Renal cortex interstitium (tissue), 11 donors: ENCODE measurements around the gene DOK4. TPM values are rescaled to one million over a fixed set of nuclear protein-coding genes. Genes with fewer than 3 reads are reported as not detected.

Source experiments
- DNase-seq, 11 donors: peaks; one replicate each; pipeline ENCODE4 v3.0.0-alpha.2; 2013; ENCODE audit warnings: low read depth in 9 of 11, low spot score in 4 of 11; ENCODE audit errors: extremely low read depth in 1 of 11
- polyA plus RNA-seq, 3 donors: library from polyadenylated mRNA; unstranded; fragments of 120-200 nt; gene quantifications; one replicate each; pipeline ENCODE4 v1.2.1, GENCODE V29; 2013; ENCODE audit not compliant: insufficient read length in 3 of 3

DOK4 gene
- polyA plus RNA-seq, 3 donors, result 26.2 to 36.8 (median 36.6) TPM

GRCh38 chr16:57483725-57484514, 2.4 kb downstream of the DOK4 start:
- DNase-seq, result no peak

DNA sequence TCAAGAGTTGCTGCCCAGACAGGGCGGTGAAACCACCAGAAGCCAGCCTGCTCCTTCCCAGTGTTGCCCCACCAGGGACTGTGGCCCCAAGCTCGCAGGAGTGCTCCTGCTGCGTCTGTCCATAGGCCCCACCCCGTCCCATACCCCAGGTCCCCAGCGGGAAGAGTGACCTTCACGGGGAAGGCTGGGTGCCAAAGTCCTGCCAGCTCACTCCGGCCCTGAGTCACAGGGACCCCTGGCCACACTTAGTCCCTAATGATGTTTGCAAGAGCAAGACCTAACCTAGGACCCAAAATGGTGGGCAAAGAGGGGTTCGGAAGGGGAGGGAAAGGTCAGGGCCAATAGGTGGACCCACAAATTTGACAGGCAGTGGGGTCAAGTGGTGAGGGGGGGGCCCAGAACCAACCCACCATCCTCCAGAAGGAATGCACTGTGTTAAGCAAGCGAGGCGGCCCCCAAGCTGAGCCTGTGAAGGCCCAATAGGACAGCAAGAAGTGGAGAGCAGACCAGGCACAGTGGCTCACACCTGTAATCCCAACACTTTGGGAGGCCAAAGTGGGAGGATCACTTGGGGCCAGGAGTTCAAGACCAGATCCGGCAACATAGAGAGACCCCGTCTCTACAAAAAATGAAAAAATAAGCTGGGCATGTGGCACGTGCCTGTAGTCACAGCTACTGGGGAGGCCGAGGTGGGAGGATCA, 3.3 kb downstream of the DOK4 start:
- DNase-seq, result no peak

- DNase-seq, result no peak
Observed at GRCh38 chr16:57481421-57481820, 4.9 kb downstream of the DOK4 start.

DNA sequence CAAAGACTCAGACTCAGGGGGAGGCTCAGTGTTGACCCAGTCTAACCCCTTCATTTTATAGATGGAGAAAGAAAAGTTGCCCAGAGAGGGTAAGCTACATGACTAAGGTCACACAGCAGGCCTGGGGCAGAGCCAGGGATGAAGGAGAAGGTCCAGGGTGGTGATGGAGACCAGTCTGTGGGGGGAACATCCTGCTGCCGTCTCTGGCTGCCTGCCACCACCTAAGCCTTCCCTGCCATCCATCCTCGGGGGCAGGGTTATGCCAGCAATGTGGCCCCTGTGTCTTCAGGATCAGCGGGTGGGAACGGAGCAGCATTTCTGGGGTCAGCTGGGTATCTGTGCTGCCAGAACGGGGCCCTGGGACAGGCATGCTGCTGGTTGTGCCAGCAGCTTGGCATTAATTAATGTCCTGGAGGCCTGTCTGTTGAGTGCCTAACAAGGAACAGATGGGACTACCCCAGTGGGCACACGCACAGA, 5.5 kb downstream of the DOK4 start:
- no peak for DNase-seq

DNA sequence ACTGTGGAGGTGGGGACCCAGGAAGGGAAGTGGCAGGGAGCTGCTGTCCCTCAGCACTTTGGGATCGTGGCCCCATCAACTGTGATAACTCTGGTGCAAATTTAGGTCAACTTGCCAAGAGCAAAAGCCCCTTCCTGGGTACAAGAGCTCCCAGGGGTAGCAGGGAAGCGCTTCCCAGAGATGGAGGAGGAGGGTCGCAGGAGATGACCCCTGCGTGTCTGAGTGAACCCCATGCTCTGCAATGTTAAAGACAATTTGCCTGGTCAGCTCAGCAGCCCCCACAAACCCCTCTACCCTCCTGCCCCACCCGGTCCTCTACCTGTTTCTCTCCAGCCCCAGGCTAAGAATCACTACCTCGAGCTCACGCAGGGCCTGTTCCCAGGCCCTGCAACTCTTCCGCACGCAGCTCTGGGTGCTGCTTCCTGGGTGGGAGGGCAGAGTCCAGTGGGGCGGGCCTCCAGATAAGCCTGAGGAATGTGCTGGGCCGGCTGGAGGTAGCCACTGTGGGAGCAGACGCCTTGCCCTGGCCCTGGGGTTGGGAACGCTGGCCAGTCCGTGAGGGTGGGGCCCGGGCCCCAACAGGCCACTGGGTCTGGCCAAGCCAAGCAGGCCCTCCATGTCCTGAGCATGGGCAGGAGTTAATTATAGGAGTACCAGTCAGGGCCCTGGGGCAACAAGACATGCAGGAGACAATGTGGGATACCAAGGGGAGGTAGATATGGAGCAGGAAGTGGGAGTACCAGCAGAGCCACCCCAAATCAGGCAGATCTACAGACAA, 6.1 kb downstream of the DOK4 start:
- no peak for DNase-seq

DNA sequence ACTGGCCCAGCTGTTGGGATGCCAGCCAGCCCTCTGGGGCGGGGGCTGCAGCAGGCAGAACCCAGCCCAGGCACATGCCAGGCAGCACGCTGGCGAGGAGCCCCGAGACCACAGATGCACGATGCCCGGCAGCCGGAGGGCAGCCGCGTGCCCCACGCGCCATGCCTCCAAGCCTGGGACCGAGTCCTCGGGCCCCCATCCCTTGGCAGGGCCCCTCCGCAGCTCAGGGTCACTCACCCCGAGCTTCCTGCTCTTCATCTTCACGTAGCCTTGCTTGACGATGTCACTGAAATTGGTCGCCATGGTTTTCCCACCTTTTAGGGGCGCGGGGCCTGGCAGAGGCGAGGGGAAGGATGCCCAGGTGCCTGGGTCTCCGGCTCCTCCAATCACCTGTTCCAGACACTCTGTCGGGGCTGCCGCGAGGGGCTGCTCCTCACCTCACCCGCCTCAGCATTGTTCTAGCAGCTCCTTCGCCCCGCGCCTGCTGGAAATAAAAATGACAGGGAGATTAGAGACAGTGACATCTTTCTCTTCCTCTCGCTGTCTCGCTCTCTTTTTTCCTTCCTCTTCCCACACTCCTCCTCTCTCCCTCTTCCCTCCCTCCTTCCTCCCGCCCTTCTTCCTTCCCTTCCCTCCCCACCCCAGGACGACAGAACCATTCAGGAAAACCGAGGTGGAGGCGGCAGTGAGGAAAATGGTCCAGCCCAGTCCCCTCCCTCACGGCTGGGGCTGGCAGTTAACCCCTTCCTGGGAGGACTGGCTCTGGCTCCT, 6.9 kb downstream of the DOK4 start:
- no peak for DNase-seq

GRCh38 chr16:57478396-57479204, 7.7 kb downstream of the DOK4 start:
- DNase-seq, result no peak

- DNase-seq, result no peak
Observed at GRCh38 chr16:57477531-57478202, 8.6 kb downstream of the DOK4 start.

DNA sequence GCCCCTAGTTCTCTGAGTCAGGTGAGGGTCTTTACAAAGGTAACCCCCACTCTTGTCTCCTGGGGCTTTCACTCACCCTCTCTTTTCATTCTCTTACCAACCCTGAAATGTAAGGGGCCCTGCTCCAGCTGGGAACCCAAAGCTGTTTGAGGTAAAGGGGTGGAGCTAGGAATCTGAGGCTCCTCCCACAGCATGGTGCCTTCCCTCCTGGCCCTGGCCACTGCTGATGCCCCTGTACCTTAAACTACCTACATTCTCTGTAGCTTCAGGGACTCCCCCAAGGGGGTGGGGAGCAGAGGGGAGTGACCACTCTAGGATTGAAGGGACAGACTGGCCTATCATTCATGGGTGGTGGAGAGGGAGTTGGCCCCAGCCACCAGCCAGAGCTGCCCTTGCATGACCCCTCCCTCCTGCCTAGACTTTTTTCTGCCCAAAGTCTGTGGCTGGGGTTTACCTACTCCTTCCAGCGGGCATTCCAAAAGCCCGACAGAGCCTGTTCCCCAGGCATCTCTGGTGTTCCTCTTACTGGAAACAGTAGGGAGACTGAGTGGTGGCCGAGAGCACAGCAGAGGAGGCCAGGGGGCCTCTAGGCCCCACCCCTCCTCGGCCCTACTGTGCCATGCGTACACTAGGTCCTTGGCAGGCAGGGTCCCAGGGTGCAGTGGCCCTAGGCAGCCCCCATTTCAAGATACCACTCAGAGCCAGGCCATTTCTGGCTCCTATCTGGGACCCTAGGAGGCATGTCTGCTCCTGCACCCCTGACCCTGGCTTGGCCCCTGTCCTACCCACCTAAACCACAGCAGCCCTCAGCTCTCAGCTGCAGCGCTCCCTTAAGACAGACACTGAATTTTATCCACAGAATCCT, 9.5 kb downstream of the DOK4 start:
- DNase-seq, result no peak

DNA sequence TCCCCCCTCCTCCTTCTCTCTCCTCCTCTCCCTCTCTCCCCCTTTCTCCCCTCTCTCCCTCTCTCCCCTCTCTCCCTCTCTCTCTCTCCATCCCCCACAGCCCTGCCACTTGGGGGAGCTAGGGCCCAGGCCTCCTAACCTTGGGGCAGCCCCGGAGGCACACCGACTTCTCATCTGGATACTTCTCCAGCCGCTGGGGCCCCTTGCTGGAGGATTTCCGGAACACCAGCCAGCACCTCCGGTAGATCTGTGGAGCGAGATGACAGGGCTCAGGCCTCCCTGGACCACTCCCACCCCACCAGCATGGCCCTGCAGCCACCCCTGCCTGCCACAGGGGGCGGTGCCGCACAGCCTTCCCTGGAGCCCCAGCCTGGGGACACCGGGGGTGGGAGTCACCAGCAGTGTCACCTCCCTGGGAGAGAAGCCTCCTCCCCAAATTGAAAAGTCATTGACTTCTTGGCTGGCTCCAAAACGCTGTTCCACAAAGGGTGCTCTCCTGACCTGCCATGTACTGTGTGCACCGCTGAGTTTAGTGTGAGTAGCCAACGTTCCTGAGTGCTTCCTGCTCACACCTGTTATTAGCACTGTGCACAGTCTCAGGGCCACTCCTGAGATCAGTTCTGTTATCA, 10.5 kb downstream of the DOK4 start:
- DNase-seq, result peak in 1 of 11 donors; percentile 52

- DNase-seq, result no peak
Observed at GRCh38 chr16:57474671-57475661, 11.3 kb downstream of the DOK4 start.

GRCh38 chr16:57473906-57474305, 12.4 kb downstream of the DOK4 start:
- no peak for DNase-seq

GRCh38 chr16:57473176-57473840, 13.0 kb downstream of the DOK4 start:
- no peak for DNase-seq

- no peak for DNase-seq
Observed at GRCh38 chr16:57472665-57473060, 13.6 kb downstream of the DOK4 start.
